Neural progenitor cell (in vitro differentiated cells): ENCODE data around the gene CTIF. TPM values are rescaled to one million over a fixed set of nuclear protein-coding genes. Genes with fewer than 3 reads are reported as not detected.

Source experiments
- DNase-seq: peaks from one replicate; pipeline ENCODE4 v3.0.0-alpha.2; 2016; ENCODE audit warnings: low spot score
- H2AFZ ChIP-seq: fragments of 200-600 bp; sonication (generic); replicated peaks from 2 replicates; pipeline ENCODE4 v1.6.1; 2016; ENCODE audit warnings: antibody characterized with exemption
- H3F3A ChIP-seq: fragments of 200-600 bp; sonication (generic); 2 replicates; pipeline ENCODE4 v1.6.1; 2016; ENCODE audit warnings: antibody characterized with exemption, low read depth
- H3K27ac ChIP-seq: fragments of 200-600 bp; sonication (generic); 2 replicates; pipeline ENCODE4 v1.5.1; 2016; ENCODE audit warnings: mild to moderate bottlenecking
- H3K27me3 ChIP-seq: fragments of 200-600 bp; sonication (generic); 2 replicates; pipeline ENCODE4 v1.6.1; 2016; ENCODE audit warnings: mild to moderate bottlenecking, moderate library complexity
- H3K36me3 ChIP-seq: fragments of 200-600 bp; sonication (generic); 2 replicates; pipeline ENCODE4 v1.5.1; 2016
- H3K4me1 ChIP-seq: fragments of 200-600 bp; sonication (generic); 2 replicates; pipeline ENCODE4 v1.6.1; 2016; ENCODE audit warnings: mixed run types
- H3K4me2 ChIP-seq: fragments of 200-600 bp; sonication (generic); 2 replicates; pipeline ENCODE4 v1.6.1; 2016
- H3K4me3 ChIP-seq: fragments of 200-600 bp; sonication (generic); 2 replicates; pipeline ENCODE4 v1.5.1; 2016
- H3K79me2 ChIP-seq: fragments of 200-600 bp; sonication (generic); 2 replicates; pipeline ENCODE4 v1.6.1; 2016; ENCODE audit warnings: low read depth
- H3K9ac ChIP-seq: fragments of 200-600 bp; sonication (generic); 2 replicates; pipeline ENCODE4 v1.6.1; 2016
- H3K9me3 ChIP-seq: fragments of 200-600 bp; sonication (generic); 2 replicates; pipeline ENCODE4 v1.5.1; 2016; ENCODE audit warnings: low read depth
- H4K20me1 ChIP-seq: fragments of 200-600 bp; sonication (generic); 2 replicates; pipeline ENCODE4 v1.6.1; 2016; ENCODE audit warnings: low read depth
- H3K27ac Mint-ChIP-seq: 3 replicates; pipeline ENCODE4 v1.8.0; 2021; ENCODE audit warnings: mixed read lengths
- H3K27me3 Mint-ChIP-seq: 2 replicates; pipeline ENCODE4 v1.8.0; 2022; ENCODE audit warnings: low read depth, mild to moderate bottlenecking, inconsistent platforms, moderate library complexity, mixed read lengths; ENCODE audit not compliant: insufficient read depth
- H3K36me3 Mint-ChIP-seq: 3 replicates; pipeline ENCODE4 v1.8.0; 2021; ENCODE audit warnings: mixed read lengths
- H3K4me1 Mint-ChIP-seq: 3 replicates; pipeline ENCODE4 v1.8.0; 2021; ENCODE audit warnings: mixed read lengths
- H3K4me3 Mint-ChIP-seq: 3 replicates; pipeline ENCODE4 v1.8.0; 2021; ENCODE audit warnings: mild to moderate bottlenecking, moderate library complexity, mixed read lengths
- H3K9me3 Mint-ChIP-seq: 3 replicates; pipeline ENCODE4 v1.8.0; 2020; ENCODE audit warnings: mixed read lengths
- CTCF ChIP-seq: fragments of 200-600 bp; sonication (generic); IDR thresholded peaks from 2 replicates; pipeline ENCODE4 v1.5.1; 2017; ENCODE audit warnings: antibody characterized with exemption, mild to moderate bottlenecking
- EZH2 ChIP-seq: fragments of 200-600 bp; sonication (generic); IDR thresholded peaks from 2 replicates; pipeline ENCODE4 v1.6.1; 2017; ENCODE audit warnings: antibody characterized with exemption, mild to moderate bottlenecking, moderate library complexity
- EZH2phosphoT487 ChIP-seq: fragments of 200-600 bp; sonication (generic); IDR thresholded peaks from 2 replicates; pipeline ENCODE4 v1.6.1; 2017; ENCODE audit warnings: antibody characterized with exemption
- total RNA-seq: library from RNA; depleted of rRNA; stranded (reverse); fragments of >200 nt; gene quantifications from 2 replicates; pipeline ENCODE4 v1.2.3, GENCODE V29; 2015; ENCODE audit warnings: low replicate concordance

The CTIF gene
- total RNA-seq, 1 donor from 2014 or later = 17.6 TPM

GRCh38 chr18:48589797-48590519 lies 51.1 kb downstream of the CTIF start:
- no peaks in the 10 kb centered on the region for H3K9me3 Mint-ChIP-seq
- H3K36me3 ChIP-seq = no peaks in the 10 kb centered on the region
- peak overlapping the region; percentile 97 for H3K27ac Mint-ChIP-seq
- H3K4me2 ChIP-seq = no peak overlapping the region
- H3K4me1 ChIP-seq = peaks cover 18% of the 10 kb centered on the region
- H2AFZ ChIP-seq = no peak overlapping the region
- H3K9ac ChIP-seq = no peak overlapping the region
- no peaks in the 10 kb centered on the region for H3K79me2 ChIP-seq
- H4K20me1 ChIP-seq = peaks cover 6% of the 10 kb centered on the region
- H3K27ac ChIP-seq = no peak overlapping the region
- peaks cover 6% of the 10 kb centered on the region for H3F3A ChIP-seq
- no peak for DNase-seq
- no peaks in the 10 kb centered on the region for H3K27me3 ChIP-seq
- peaks cover 31% of the 10 kb centered on the region for H3K4me1 Mint-ChIP-seq
- H3K4me3 Mint-ChIP-seq = peak overlapping the region; percentile 19
- peaks cover 2% of the 10 kb centered on the region for H3K36me3 Mint-ChIP-seq
- no peaks in the 10 kb centered on the region for H3K9me3 ChIP-seq
- no peak overlapping the region for H3K4me3 ChIP-seq
- H3K27me3 Mint-ChIP-seq = no peaks in the 10 kb centered on the region
- TF ChIP-seq EZH2 = no peak
- no peak for TF ChIP-seq CTCF
- no peak for TF ChIP-seq EZH2phosphoT487

GRCh38 chr18:48590678-48591077 lies 51.8 kb downstream of the CTIF start:
- Histone ChIP-seq H2AFZ (no peak overlapping the region), H3K27ac (no peak overlapping the region), H3K9ac (no peak overlapping the region), H4K20me1 (peaks cover 6% of the 10 kb centered on the region), H3K4me1 (peaks cover 18% of the 10 kb centered on the region), H3K4me3 (no peak overlapping the region), H3F3A (peaks cover 6% of the 10 kb centered on the region), H3K9me3 (no peaks in the 10 kb centered on the region), H3K79me2 (no peaks in the 10 kb centered on the region), H3K4me2 (no peak overlapping the region), H3K36me3 (no peaks in the 10 kb centered on the region), H3K27me3 (no peaks in the 10 kb centered on the region)
- H3K4me1 Mint-ChIP-seq = peaks cover 30% of the 10 kb centered on the region
- H3K4me3 Mint-ChIP-seq = no peak overlapping the region
- no peaks in the 10 kb centered on the region for H3K9me3 Mint-ChIP-seq
- peaks cover 2% of the 10 kb centered on the region for H3K36me3 Mint-ChIP-seq
- no peaks in the 10 kb centered on the region for H3K27me3 Mint-ChIP-seq
- no peak for TF ChIP-seq EZH2
- no peak for TF ChIP-seq CTCF
- TF ChIP-seq EZH2phosphoT487 = no peak
- H3K27ac Mint-ChIP-seq = no peak overlapping the region
- DNase-seq = no peak

- H3K4me3 Mint-ChIP-seq = no peak overlapping the region
- DNase-seq = peak; percentile 84
- H3K36me3 Mint-ChIP-seq = peaks cover 2% of the 10 kb centered on the region
- Histone ChIP-seq H3K36me3 (no peaks in the 10 kb centered on the region), H3K27ac (peak overlapping the region; percentile 44), H3K4me1 (peaks cover 18% of the 10 kb centered on the region), H4K20me1 (peaks cover 6% of the 10 kb centered on the region), H3K4me3 (no peak overlapping the region), H3K79me2 (no peaks in the 10 kb centered on the region), H3K9ac (no peak overlapping the region), H3K27me3 (no peaks in the 10 kb centered on the region), H3K9me3 (no peaks in the 10 kb centered on the region), H2AFZ (no peak overlapping the region), H3K4me2 (peak overlapping the region; percentile 55), H3F3A (peaks cover 6% of the 10 kb centered on the region)
- peak overlapping the region; percentile 72 for H3K27ac Mint-ChIP-seq
- TF ChIP-seq EZH2 (no peak), EZH2phosphoT487 (no peak), CTCF (no peak)
- H3K4me1 Mint-ChIP-seq = peaks cover 32% of the 10 kb centered on the region
- no peaks in the 10 kb centered on the region for H3K27me3 Mint-ChIP-seq
- no peaks in the 10 kb centered on the region for H3K9me3 Mint-ChIP-seq
Observed at GRCh38 chr18:48592540-48593171, 53.8 kb downstream of the CTIF start.
